GM19468 (cell line): ENCODE results near the gene PBOV1.

Experiments used
- ATAC-seq: cut with Tn5 transposase; IDR thresholded peaks from one replicate; pipeline ENCODE4 v1.9.1; 2021; ENCODE audit warnings: mild to moderate bottlenecking, moderate library complexity, moderate number of reproducible peaks; ENCODE audit not compliant: unreplicated experiment; ENCODE audit errors: extremely low read depth

Gene PBOV1

GRCh38 chr6:138218449-138218848 is at the start of gene PBOV1:
Gene PBOV1, minus strand, starts transcription at chr6:138218491. Its CDS starts 96 bp downstream, at chr6:138218395.
- ATAC-seq: no peak

DNA sequence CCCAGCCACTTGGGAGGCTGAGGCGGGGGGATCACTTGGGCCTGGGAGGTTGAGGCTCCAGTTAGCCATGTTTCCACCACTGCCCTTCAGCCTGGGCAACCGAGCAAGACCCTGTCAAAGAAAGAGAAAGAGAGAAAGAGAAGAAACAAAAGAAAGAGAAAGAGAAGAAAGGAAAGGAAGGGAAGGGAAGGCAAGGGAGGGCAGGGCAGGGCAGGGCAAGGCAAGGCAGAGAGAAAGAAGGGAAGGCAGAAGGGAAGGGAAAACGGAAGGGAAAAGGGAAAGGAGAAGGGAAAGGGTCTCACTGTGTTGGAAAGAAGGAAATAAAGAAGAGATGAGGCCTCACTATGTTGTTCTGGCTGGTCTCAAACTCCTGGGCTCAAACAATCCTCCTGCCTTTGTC is 47.8 kb upstream of the PBOV1 start:
- ATAC-seq: no peak

DNA sequence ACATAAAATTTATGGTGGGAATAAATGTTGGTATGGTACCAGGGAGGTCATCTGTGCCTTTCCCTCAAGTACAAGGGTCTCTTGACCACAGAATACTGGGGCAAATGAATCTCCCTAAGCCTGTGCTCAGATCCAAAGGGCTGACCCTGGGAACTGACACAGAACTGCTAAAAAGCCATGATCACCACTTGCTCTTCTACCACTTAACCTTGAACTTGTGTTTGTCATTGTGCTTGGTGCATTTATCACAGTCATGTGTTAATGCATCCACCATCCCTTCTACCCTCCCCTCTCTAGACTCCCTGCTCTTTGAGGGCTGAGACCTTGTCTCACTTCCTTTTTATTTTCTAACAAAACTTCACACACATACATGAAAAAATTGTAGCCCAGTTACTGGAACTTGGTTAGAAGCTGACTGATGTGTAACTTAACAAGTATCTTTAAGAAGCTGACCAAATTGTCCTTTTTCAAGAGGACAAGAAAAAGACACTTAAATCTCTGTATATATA is 46.1 kb upstream of the PBOV1 start:
- no peak for ATAC-seq

GRCh38 chr6:138263963-138264362 is 45.7 kb upstream of the PBOV1 start:
- no peak for ATAC-seq

GRCh38 chr6:138261116-138261780 is 43.0 kb upstream of the PBOV1 start:
- no peak for ATAC-seq

GRCh38 chr6:138258991-138259390 is 40.7 kb upstream of the PBOV1 start:
- no peak for ATAC-seq

DNA sequence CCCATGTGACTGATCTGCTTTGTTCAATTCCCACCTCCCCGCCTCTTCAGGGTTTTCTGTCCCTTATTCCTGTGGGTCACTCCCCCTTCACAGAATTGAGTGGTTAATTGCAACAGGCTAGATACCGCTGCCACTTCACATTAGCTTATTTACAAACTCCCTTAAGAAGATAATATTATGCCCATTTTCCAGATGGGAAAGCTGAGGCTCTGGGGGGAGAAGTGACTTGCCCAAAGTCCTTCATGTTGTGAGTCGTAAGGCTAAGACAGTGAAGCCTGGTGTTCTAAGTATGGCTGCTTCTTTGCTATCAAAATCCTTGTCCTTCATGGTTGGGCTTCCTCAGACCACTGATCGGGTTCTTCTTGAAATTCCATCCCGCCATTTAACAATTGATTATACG is 39.9 kb upstream of the PBOV1 start:
- ATAC-seq: no peak

DNA sequence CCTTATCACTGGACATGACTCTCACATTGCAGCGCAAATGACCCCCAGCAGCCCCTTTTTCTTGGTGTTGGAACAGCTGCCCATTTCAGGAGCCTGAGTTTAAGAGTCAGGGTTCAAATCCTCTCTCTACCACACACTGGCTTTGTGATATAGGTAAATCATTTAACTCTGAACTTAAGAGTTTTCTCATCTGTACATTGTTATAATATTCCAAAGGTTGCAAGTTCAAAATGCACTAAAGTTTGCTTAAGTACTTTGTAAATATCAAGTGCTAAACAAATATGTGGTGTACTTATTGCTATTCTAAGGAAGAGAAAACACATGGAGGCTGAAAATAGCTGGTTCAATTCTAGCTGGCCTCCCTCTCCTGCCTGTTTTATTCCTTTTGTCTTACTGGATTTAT is 39.3 kb upstream of the PBOV1 start:
- ATAC-seq: no peak

DNA sequence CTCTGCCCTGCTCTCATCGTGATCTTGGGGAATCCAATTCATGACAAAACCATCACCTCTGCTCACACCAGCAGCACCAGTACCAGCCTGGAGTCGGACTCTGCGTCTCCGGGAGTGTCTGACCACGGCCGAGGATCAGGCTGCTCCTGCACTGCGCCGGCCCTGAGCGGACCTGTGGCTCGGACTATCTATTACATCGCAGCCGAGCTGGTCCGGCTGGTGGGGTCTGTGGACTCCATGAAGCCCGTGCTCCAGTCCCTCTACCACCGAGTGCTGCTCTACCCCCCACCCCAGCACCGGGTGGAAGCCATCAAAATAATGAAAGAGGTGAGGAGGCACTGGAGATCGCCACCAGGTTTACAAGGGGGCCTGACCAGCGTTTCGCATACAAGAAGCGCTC is 37.2 kb upstream of the PBOV1 start:
- ATAC-seq: no peak

DNA sequence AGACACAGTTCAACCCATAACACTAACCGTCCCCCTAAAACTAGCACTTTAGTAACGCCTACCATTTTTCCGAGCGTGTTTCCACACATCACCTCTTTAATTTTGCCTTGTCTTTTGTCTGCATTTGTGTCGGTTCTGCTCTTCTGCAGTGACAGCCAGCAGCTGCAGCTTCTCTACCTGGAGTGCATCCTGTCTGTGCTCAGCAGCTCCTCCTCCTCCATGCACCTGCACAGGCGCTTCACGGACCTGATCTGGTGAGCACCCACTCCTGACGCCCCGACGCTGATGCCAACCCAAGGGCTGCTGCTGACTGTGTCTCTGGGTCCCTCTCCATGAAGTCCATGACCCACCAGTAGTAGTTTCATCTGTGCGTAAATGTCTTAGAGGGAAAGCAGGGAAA is 35.4 kb upstream of the PBOV1 start:
- ATAC-seq: no peak

- ATAC-seq: no peak
Observed at GRCh38 chr6:138250513-138251247, 32.4 kb upstream of the PBOV1 start.

- no peak for ATAC-seq
Observed at GRCh38 chr6:138250053-138250452, 31.8 kb upstream of the PBOV1 start.

DNA sequence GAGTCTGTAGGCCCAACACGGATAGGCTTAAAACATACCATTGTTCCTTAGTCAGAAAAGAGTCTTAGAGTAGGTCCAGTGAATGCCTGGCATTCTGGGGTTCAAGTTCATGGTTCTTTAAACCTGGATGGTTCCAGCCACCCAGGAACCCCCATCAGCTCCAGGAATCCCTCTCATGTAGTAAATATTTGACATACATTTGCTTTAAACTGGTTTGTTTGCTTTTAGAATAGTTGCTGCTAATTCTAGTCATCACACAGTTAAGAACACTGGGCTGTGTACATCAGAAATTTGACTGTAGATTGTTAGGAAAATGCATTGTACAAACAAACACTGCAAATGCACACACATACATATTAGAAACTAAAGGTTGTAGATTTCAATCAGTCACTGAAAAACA is 30.6 kb upstream of the PBOV1 start:
- ATAC-seq: no peak

GRCh38 chr6:138248011-138248410 is 29.7 kb upstream of the PBOV1 start:
- no peak for ATAC-seq

DNA sequence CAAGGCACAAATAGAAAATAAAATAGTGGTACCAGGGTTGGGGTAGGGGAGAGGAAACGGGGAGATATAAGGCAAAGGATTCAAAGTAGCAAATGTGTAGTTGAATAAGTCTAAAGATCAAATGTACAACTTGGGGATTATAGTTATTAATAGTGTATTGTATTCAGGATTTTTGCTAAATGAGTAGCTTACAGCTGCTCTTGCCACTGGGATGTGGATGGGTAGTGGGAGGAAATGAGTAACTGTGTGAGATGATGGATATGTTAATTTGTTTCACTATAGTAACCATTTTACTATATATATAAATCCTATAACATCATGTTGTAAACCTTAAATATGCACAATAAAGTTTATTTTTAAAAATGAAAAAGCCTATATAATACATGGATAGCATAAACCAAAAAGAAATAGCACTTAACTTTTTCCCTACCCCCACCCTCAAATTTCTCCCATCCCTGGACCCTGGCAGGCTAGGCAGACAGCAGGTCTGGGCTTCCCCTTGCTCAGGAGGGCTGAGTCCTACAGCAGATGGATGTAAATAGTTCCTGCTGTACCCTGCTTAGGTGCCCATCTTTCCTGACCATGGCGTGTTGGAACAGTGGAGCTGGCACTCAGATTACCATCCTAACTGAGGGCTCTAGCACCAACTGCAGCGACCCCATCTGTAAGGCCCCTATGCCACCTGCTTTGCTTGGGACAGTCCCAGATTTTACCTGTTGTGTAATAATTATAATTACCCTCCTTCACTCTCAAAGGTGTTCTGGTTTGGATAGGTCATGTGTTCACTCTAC is 28.6 kb upstream of the PBOV1 start:
- ATAC-seq: no peak

GRCh38 chr6:138245751-138246150 is 27.5 kb upstream of the PBOV1 start:
- no peak for ATAC-seq

DNA sequence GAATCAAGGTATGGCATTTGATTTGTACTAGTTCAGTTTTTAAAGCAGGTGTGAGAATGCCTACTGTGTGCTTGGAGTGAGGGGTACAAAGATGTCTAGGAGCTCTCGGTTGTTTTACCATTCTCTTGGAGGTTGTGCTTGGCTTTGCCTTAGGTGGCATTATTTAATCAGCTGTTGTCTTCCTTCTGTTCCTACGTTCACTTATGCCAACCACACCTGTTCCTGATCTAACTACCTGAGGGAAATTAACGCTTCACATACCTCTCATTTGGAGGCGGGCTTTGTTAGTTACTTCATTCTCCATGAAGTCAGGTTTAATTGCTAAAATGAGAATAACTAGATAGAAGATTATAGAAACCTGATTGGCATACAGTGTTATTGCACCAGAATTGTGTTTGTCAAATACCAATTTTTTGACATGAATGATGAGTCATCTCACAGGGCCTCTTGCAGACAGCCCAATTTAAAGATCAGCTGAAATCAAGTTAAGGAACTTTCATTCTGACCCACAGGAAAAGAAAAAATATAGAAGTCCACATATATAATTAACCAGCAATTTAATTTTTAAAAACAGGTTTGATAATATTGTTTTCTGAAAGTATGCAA is 24.8 kb upstream of the PBOV1 start:
- ATAC-seq: no peak

DNA sequence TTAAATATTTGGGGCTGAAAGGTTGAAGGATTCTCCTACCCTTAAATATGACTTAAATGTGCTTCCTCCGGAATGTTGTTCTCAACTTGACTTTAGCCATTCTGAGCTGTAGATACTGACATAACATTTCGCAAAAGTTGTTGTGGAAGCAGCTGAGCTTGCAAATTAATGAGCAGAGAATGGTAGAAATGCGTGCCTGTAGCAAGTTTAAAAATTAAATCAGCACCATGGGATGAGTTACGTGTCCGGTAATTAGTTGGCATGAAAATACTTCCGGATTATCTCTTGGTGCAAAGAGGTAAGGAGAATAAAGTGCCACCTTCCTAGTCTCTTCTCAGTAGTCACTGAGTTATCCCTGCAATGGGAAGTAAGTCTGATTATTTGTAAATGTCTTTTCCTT is 23.6 kb upstream of the PBOV1 start:
- ATAC-seq: no peak

GRCh38 chr6:138241381-138241780 is 23.1 kb upstream of the PBOV1 start:
- no peak for ATAC-seq

- ATAC-seq: no peak
Observed at GRCh38 chr6:138240476-138241245, 22.4 kb upstream of the PBOV1 start.
